Esophagus muscularis mucosa (tissue), 4 donors: ENCODE measurements around the gene ARHGEF6.

ENCODE experiments used
- CTCF ChIP-seq, 3 experiments: fragments of 200-600 bp in 2 of 3; fragments of 450-650 bp in 1 of 3; sonication (generic) in 2 of 3; IDR thresholded peaks; one replicate each; pipeline ENCODE4 v1.5.1; 2017 to 2019; ENCODE audit warnings: antibody characterized with exemption in 3 of 3, mild to moderate bottlenecking in 2 of 3, moderate library complexity in 1 of 3
- EP300 ChIP-seq: sonication (generic); formaldehyde crosslinking; IDR thresholded peaks from one replicate; pipeline ENCODE4 v1.6.1; 2017; ENCODE audit warnings: antibody characterized with exemption
- POLR2A ChIP-seq: fragments of 450-650 bp; IDR thresholded peaks from one replicate; pipeline ENCODE4 v1.6.1; 2017; ENCODE audit warnings: antibody characterized with exemption, moderate library complexity, mild to moderate bottlenecking, low read depth

GRCh38 chrX:136766785-136767103 is 14.0 kb downstream of the ARHGEF6 start:
- TF ChIP-seq EP300: no peak
- TF ChIP-seq CTCF (IDR thresholded peaks at IDR 0.05): no peak
- no peak for TF ChIP-seq POLR2A
